GM19025 (cell line): ENCODE measurements around the gene RPS6KA5.
"Not testable (repeated sequence)": the region's sequence is repeated elsewhere in the genome, so short reads cannot be mapped to it uniquely, and the experiment has no call there.

Source experiments
- ATAC-seq: cut with Tn5 transposase; IDR thresholded peaks from one replicate; pipeline ENCODE4 v1.9.1; 2021; ENCODE audit warnings: mild to moderate bottlenecking, low read depth, moderate library complexity; ENCODE audit not compliant: unreplicated experiment

RPS6KA5 gene

GRCh38 chr14:91068642-91069041, 8.2 kb upstream of the RPS6KA5 start:
- no peak for ATAC-seq

- ATAC-seq: no peak
Measured at GRCh38 chr14:91067186-91067585, 6.7 kb upstream of the RPS6KA5 start.

DNA sequence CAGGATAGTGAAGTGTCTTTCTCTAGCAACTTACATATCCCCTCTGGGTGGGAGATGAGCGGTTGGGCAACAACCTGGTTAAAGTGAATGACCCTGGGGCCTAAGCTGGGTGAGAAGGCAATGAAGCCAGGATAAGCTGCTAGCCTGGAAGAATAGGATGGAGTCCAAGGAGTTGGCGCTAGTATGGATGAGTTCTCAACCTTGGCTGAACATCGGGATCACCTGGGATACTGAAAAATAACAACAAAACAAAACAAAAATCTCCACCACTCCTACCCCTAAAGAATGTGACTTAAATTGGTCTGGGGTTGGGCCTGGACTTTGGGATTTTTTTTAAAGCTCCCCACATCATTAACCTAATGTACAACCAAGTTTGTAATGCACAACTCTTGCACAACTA, 4.8 kb upstream of the RPS6KA5 start:
- ATAC-seq: no peak

DNA sequence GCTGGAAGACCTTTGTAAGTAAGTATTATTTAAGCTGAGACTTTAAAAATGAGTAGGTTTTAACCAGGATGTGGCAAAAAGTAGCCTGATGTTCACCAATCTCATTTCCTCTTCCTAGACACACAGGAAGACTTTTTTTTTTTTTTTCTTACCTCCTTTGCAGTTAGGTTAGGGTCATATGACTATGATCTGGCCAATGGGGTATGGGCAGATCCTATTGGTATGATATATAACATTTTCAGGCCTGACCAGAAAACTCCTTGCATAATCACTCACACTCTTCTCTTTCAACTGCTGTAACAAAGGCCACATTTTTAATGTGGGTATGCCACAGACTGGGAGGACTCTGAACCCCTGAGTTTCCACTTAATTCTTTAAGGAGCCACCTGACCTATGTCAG, 2.7 kb upstream of the RPS6KA5 start:
- no peak for ATAC-seq

GRCh38 chr14:91062600-91062999, 2.2 kb upstream of the RPS6KA5 start:
- no peak for ATAC-seq

DNA sequence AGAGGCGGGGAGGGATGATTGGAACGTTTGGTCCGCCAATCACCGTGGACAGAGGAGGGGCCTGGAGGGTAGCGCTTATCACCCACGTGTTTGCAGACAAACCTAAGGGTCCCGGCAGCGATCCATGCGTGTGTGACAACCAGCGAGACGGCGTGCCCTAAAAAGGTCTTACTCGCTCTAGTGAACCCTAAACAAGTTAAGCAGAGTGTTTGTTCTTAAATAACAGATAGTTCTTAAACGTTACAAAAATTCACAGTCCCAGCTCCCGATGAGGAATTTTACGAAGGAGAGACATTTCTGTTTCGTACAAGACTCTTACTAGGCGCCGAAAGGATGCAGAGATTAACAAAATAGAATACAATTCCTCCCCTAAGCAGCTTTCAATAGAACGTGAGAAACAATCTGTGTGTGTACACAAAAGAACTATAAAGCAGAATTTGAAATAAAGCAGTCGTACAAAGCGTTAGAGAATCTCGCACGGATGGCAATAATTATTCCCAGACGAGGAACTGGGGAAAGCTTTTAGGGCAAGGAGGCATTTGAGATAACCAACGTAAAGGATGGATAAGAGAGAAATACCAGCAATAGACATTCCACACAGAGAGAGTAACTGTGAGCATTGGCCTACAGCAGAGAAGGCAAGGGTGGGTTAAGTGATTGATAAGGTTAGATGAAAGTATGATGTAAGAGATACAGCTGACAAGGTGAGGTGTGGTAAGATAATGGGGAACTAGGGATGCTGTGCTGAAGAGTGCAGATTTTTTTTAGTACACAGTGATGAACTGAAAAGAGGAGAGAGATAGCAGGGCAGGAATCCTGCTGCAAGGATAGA, 831 bp upstream of the RPS6KA5 start:
- ATAC-seq: no peak

GRCh38 chr14:91059576-91060350, 678 bp downstream of the RPS6KA5 start:
- ATAC-seq: peak; percentile 22

DNA sequence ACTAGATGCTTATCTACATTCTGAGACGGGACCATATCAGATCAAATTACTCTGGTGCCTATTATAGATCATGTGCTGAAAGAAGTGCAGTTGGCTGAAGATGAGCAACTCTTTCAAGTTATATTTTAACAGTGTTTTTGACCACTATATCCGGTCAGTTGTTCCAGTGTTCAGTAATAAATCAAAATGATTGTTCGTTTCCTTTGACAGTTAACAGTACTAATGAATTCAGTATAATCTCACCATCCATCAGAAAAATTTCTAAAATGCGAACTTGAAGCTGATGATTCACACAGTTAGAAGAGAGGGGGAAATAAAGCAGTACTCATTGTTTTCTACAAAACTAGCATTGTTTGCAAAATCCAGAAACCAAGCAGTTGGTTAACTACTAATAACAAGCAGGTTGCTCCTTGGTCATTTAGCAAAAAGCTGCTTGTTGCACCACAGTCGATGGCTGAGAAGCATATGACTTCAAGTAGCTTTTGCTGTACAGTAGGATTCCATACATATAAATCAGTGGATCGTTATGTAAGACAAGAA, 2.3 kb downstream of the RPS6KA5 start:
- no peak for ATAC-seq

DNA sequence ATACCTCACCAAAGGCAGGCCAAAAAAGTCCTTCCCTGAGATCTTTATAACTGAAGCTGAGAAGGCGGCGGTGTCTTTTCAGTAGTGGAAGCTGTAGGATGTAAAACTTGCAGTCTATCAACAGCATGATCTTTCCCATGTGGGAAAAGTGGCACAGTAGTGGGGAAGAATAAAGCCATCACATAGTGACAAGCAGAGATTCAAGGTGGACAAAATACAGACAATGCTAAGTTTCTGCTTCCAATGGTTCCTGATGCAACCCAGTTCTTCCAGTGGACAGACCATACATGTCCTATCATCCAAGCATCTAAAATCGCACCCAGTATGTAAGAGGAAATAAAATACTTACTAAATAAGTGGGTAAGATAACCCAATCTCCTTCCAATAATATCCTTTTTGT, 4.1 kb downstream of the RPS6KA5 start:
- no peak for ATAC-seq

DNA sequence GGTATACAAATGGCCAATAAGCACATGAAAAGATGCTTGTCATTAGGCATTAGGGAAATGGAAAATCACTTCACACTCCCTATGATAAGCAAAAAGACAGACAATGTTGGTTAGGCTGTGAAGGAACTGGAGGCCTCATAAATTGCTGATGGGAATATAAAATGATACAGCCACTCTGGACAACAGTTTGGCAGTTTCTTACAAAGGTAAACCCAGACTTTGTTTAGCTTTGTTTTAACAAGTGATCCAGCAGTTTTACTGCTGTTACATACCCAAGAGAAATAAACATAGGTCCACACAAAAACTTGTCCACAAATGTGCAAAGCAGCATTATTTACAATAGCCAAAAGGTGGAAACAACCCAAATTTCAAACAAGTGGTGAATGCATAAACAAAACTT, 5.4 kb downstream of the RPS6KA5 start:
- ATAC-seq: no peak

DNA sequence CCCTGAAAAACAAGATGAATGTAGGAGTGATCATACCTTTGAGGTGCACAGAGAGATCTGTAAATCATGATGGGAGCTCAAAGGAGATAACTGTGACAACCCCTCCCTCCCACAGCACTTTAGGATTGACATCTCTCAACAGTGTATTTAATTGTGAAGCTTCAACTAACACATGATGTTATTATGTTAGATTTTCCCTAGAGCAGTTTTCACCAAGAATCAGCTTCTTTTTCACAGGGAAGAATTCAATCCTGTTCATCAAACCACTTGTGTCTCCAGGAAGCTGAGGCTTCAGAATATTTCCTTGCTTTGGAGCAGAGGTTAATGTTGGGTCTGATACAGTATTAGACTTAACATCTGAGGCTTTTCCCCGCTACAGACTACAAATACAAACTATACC, 11.8 kb downstream of the RPS6KA5 start:
- no peak for ATAC-seq

- no peak for ATAC-seq
Measured at GRCh38 chr14:91048265-91048664, 12.2 kb downstream of the RPS6KA5 start.

DNA sequence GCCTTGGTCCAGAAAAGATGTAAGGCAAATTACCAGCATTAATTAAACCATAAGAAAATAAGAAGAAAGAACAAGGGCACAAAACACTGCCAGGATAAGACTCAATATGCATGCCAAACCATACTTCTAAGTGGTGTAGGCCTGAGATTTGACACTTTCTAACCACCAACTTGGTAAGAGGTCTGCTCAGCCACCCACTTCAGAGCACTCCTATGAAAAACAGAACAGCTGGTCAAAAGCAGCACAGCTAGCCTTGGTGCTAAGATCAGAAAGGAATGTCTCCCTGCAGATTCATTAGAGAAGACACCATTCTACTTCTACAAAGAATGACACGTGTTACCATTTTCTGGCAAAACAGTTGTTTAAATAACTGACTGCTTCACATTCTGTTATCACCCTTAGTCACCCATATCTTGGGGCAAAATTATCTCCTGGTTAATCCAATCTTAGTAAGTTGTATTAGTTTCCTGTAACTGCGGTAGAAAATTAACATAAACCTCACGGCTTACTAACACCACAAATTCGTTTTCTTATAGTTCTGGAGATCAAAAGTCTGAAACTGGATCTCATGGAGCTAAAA, 13.2 kb downstream of the RPS6KA5 start:
- ATAC-seq: no peak

DNA sequence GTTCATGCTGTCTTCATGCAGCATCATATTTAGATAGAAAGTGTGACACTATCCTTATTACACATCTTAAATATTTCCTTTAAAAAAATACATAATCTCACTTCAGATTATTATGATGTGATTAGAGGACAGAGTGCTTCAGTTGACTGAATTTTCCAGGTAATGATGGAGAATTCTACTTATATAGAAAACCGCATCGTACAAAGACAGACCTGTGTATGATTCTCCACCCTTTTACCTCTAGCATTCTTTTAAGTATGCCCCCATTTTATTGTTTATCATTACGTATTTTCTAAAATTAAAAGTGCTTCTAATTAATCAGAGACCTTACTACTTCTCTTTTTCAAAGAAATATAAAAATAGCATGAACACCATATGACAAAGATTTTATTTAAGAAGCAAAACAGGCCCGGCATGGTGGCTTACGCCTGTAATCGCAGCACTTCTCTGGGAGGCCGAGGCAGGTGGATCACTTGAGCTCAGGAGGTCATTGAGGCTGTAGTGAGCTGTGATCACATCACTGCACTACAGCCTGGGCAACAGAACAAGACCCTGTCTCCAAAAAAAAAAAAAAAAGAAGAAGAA, 13.9 kb downstream of the RPS6KA5 start:
- no peak for ATAC-seq

DNA sequence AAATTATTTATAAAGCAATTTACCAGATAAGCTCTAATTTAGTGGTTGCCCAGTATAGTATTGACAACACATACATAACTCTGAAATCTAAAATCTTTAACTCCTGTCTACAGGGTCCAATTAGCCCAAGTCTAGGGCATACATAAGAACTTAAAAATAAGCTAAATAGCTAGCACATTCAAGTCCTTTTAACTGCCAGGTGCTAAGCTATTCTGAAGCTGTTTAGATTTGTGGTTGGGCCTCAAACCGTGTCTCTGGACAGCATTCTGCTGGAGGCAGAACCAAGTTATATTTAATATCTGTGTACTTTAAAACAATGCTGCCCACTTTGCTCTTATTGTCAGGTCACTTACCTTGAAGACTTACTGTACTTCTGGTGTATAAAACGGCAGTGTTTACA, 19.0 kb downstream of the RPS6KA5 start:
- ATAC-seq: no peak

DNA sequence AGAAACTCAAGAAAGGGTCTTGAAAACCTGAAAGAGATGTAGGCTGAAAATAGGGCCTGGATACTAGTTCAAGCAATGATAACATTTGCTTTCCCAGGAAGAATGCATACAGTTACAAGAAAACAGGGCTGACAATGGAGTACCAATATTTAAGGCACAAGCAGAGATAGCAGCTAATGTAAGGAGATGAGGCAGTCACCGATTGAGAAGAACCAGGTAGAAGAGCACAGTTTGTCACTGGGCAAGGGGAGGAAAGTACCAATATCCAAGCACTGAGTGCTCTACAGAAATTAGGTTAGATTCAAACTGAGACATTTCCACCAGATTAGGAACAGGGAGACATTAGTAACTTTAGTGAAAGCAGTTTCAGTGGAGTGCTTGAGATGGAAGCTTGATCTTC, 19.9 kb downstream of the RPS6KA5 start:
- ATAC-seq: no peak

DNA sequence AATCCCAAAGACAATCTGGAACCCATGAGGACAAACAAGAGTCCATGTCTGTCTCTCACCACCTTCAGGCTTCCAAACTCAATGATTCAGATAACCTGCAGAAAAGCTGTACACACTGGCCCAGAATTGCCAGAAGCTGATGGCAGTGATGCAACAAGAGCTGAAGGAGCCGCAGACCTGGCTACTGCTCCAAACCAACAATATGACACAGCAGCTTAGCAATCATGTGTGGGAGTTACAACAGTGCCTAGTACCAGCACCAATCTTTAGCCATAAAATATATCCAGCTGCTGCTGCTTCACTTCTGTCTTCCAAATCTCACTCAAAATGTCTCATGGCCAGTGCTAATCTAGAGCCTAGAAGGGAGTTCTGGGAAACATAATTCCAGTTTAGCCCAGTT, 22.0 kb downstream of the RPS6KA5 start:
- no peak for ATAC-seq

DNA sequence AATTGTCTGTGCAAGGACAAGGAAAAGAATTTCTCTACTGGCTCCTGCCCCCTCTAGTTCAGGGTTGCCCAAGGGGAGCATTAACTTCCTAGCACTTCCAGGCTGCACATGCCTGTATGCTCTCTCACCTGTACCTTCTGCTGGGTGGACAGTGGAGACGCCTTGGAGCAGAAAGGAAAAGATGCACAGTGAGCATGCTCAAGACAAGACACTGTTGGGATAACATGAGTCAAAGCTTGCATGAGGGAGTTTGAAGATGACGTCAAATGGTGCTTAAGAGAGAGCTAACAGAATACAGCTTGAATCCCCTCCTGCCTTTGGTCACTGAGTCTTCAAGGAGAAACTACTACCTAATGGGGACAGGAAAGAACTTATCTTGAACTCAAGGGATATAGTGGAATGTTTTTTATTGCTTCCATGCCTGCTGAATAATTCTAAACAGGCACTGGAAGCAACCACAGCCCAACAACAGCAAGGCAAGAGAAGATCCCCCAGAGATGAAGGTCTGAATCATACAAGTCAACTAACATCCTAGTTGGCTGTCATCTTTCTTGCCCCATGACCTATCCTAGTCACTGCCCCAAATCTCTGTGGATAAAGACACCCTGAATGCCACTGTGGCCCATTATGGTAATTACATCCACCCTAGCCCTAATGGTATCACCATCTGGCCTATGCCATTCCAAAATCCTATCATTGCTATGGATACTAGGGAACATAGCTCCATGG, 23.5 kb downstream of the RPS6KA5 start:
- ATAC-seq: no peak

DNA sequence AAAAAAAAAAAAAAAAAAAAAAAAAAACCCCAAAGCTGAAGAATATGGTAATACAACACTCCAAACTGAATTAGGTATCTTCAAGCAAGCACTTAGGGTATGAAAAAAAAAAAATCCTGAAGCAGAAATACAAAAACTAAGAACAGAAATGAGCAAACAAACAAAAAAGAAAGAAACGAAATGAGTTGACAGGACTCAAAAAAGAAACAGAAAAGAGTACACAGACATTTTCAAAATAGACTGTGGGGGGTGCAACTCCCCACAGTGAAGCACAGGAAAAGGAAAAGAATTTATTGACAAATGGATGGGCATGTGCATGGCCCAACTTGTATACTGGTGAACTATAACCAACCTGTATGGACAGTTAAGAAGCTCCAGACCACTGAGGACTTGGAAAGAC, 24.6 kb downstream of the RPS6KA5 start:
- peak; percentile 51 for ATAC-seq

GRCh38 chr14:91034379-91034778, 26.1 kb downstream of the RPS6KA5 start:
- ATAC-seq: not testable (repeated sequence)
